ENCODE results near the gene ARHGEF2. TPM values are rescaled to one million over a fixed set of nuclear protein-coding genes. Genes with fewer than 3 reads are reported as not detected.
A peak's percentile ranks its signal among the peaks of the same experiment; 100 is the strongest.
"Not testable (repeated sequence)": the region's sequence is repeated elsewhere in the genome, so short reads cannot be mapped to it uniquely, and the experiment has no call there.

Gene ARHGEF2
- total and polyA plus RNA-seq, 2 donors from 2014 or later, result 32.3 to 99.6 TPM

DNA sequence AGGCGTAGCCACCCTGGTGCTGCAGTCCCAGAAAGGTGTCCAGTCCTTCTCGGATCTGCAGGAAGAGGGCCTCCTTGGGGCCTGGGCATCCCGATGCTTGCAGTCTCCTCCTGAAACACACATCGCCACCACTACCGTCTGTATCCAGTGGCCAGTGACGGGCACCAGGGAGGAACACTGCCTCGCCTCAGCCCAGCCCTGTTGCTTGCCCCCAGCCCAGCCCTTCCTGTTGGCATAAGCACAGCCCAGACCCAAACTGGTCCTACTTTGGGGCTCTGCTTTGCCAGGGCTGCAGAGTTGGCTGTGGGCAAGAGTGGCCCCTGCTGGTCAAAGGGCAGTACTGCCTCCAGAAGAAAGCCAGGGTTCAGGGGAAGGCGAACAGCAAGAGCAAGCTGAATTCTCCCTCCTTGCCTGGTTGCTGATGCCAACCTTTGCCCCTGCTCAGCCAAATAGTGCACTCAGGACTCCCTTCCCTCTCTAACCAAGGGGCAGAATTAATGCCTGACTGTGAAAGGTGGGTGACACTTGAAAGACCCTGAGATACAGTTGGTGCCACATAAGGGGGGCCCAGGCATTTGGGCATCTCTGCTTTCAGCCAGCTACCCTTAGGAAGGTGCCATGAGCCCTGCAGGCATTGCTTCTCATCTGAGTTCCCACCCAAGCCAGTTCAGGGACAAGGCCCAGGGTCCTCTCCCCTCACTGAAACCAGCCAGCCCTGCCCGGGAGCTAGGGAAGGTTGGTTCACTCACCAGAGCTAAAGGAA is 11.1 kb upstream of the ARHGEF2 start:
- peak overlapping the region in 2 of 3 donors; percentile 30 to 58 for H3K4me3 ChIP-seq (ENCODE audit: low read length in 3 of 3)
- H3K36me3 ChIP-seq (ENCODE audit: control insufficient read depth in 2 of 3, insufficient read depth in 3 of 3, low read length in 3 of 3), result no peaks in the 10 kb centered on the region
- H3K27ac ChIP-seq (ENCODE audit: low read depth in 2 of 2, low read length in 2 of 2), result peak overlapping the region in 1 of 2 donors; percentile 30
- peaks cover 0 to 8% (median 5%) of the 10 kb centered on the region in 3 donors for H3K4me1 ChIP-seq (ENCODE audit: control insufficient read depth in 2 of 3, insufficient read depth in 2 of 3, low read depth in 1 of 3, low read length in 3 of 3)
- intact Hi-C loops (cut with DNase I), result loop anchor here (5.0 kb wide), 1 partner anchor 47 kb away; the partner anchor contains the start of gene RXFP4
- no peak for FAIRE-seq
- peak overlapping the region in 1 of 3 donors; percentile 77 for H3K9ac ChIP-seq (ENCODE audit: low read length in 3 of 3)
- peak; percentile 82 to 89 (median 85) for DNase-seq
- H3K27me3 ChIP-seq (ENCODE audit: control insufficient read depth, insufficient read depth, low read length), result no peaks in the 10 kb centered on the region
- TF ChIP-seq, protein P1, sequence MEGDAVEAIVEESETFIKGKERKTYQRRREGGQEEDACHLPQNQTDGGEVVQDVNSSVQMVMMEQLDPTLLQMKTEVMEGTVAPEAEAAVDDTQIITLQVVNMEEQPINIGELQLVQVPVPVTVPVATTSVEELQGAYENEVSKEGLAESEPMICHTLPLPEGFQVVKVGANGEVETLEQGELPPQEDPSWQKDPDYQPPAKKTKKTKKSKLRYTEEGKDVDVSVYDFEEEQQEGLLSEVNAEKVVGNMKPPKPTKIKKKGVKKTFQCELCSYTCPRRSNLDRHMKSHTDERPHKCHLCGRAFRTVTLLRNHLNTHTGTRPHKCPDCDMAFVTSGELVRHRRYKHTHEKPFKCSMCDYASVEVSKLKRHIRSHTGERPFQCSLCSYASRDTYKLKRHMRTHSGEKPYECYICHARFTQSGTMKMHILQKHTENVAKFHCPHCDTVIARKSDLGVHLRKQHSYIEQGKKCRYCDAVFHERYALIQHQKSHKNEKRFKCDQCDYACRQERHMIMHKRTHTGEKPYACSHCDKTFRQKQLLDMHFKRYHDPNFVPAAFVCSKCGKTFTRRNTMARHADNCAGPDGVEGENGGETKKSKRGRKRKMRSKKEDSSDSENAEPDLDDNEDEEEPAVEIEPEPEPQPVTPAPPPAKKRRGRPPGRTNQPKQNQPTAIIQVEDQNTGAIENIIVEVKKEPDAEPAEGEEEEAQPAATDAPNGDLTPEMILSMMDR (IDR thresholded peaks at IDR 0.05; ENCODE audit: borderline replicate concordance, extremely low read depth, insufficient read depth), result peak; percentile 100
- H3K9me3 ChIP-seq (ENCODE audit: control insufficient read depth in 2 of 3, insufficient read depth in 1 of 3, low read length in 3 of 3), result no peaks in the 10 kb centered on the region

DNA sequence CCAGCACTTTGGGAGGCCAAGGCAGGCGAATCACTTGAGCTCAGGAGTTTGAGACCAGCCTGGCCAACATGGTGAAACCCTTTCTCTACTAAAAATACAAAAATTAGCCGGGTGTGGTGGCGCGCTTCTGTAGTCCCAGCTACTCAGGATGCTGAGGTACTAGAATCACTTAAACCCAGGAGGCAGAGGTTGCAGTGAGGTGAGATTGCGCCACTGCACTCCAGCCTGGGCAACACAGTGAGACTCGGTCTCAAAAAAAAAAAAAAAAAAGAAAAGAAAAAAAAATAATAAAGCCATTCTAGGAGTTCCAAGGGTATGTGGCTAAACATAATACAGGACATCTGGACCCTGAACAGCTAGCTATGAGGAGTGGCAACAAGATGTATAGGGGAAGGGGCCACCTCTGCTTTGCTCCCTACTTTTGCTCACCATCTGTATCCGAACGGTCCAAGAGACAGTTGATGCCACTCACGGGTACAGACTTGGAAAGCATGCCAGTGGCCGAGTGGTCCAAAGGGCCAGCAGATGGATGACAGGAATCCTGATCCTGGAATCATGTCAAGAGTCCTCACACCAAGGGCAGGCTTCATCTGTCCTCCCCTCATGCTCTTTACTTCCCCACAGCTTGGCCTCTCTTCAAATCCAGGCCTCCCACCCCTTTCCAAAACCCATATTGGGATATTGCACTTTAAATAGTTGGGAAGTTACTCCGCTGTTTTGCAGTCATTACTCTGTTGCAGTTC is 6.7 kb upstream of the ARHGEF2 start:
- not testable (repeated sequence) for FAIRE-seq; H3K4me3 ChIP-seq (ENCODE audit: low read length in 3 of 3); H3K27ac ChIP-seq (ENCODE audit: low read depth in 2 of 2, low read length in 2 of 2)

DNA sequence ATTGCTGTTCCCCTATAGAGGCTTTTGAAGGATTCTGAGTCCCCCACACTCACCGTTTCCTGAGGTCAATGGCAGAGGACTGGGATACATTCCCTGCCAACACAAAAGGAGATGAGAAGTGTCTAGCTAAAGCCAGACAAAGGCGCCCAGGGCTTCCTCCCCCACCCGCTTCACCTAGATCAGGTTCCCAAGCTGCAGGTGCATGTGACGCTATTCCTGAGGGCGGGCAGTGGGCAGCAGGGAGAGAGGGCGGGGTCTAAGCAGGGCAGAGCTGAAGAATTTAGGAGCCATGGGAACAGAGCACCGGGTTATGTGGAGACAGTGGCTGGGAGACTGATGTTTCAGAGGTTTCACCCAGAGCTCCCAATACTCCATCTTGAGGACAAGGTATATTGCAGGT is 6.0 kb upstream of the ARHGEF2 start:
- H3K4me1 ChIP-seq (ENCODE audit: control insufficient read depth in 2 of 3, insufficient read depth in 2 of 3, low read depth in 1 of 3, low read length in 3 of 3), result peaks cover 7 to 34% (median 14%) of the 10 kb centered on the region in 3 donors
- H3K27ac ChIP-seq (ENCODE audit: low read depth in 2 of 2, low read length in 2 of 2), result peak overlapping the region; percentile 23 to 82
- TF ChIP-seq, protein P1 (IDR thresholded peaks at IDR 0.05; ENCODE audit: borderline replicate concordance, extremely low read depth, insufficient read depth), result no peak
- H3K4me3 ChIP-seq (ENCODE audit: low read length in 3 of 3), result no peak overlapping the region
- no peaks in the 10 kb centered on the region for H3K27me3 ChIP-seq (ENCODE audit: control insufficient read depth, insufficient read depth, low read length)
- no peaks in the 10 kb centered on the region for H3K36me3 ChIP-seq (ENCODE audit: control insufficient read depth in 2 of 3, insufficient read depth in 3 of 3, low read length in 3 of 3)
- intact Hi-C loops (cut with DNase I), result no loop called here
- FAIRE-seq (no peak), DNase-seq (peak; percentile 82 to 90 (median 87))
- no peaks in the 10 kb centered on the region for H3K9me3 ChIP-seq (ENCODE audit: control insufficient read depth in 2 of 3, insufficient read depth in 1 of 3, low read length in 3 of 3)
- peak overlapping the region in 1 of 3 donors; percentile 29 for H3K9ac ChIP-seq (ENCODE audit: low read length in 3 of 3)

More for the DNA sequence above, 6.7 kb upstream of the ARHGEF2 start:
- H3K36me3 ChIP-seq (ENCODE audit: control insufficient read depth in 2 of 3, insufficient read depth in 3 of 3, low read length in 3 of 3); H3K9ac ChIP-seq (ENCODE audit: low read length in 3 of 3); H3K9me3 ChIP-seq (ENCODE audit: control insufficient read depth in 2 of 3, insufficient read depth in 1 of 3, low read length in 3 of 3); H3K27me3 ChIP-seq (ENCODE audit: control insufficient read depth, insufficient read depth, low read length); DNase-seq: not testable (repeated sequence)
- peaks cover 7 to 31% (median 14%) of the 10 kb centered on the region in 3 donors for H3K4me1 ChIP-seq (ENCODE audit: control insufficient read depth in 2 of 3, insufficient read depth in 2 of 3, low read depth in 1 of 3, low read length in 3 of 3)
- intact Hi-C loops (cut with DNase I), result loop anchor here (5.0 kb wide), 1 partner anchor 43 kb away; the partner anchor contains the start of gene RXFP4

All from kidney (tissue), 14 donors.